Endothelial cell of umbilical vein (primary cell): ENCODE measurements around the gene NUDCD3. TPM values are rescaled to one million over a fixed set of nuclear protein-coding genes. Genes with fewer than 3 reads are reported as not detected.

Experiments
- BruUV-seq: library from RNA; stranded (reverse); fragments of 400-500 nt; replicated peaks from 2 replicates; lab custom pipeline; 2021; lab: Mats Ljungman, UMichigan
- CTCF ChIA-PET: fragments of 300-600, 350-600 bp; sonication (Branson Sonifier 250); formaldehyde crosslinking; loops from one replicate; lab custom pipeline; 2021; ENCODE audit warnings: antibody characterized with exemption, inconsistent platforms; lab: Charles Lee
- POLR2A ChIA-PET: fragments of 300-600, 350-600 bp; sonication (Branson Sonifier 250); formaldehyde crosslinking; loops from one replicate; lab custom pipeline; 2021; ENCODE audit warnings: antibody characterized with exemption, inconsistent platforms; lab: Charles Lee
- DNase-seq: peaks from one replicate; pipeline ENCODE4 v3.0.0-alpha.2; 2011; ENCODE audit warnings: low read depth, low spot score
- FAIRE-seq: peaks from 2 replicates; lab custom pipeline; 2011; peaks lifted over from hg19 to GRCh38; lab: Jason Lieb, UNC
- H2AFZ ChIP-seq: 2 replicates; pipeline ENCODE4 v1.6.0; 2012; ENCODE audit warnings: low read depth, low read length, control low read depth, inconsistent platforms
- H3K27ac ChIP-seq: 2 replicates; pipeline ENCODE4 v1.5.1; 2011; ENCODE audit warnings: low read depth, mild to moderate bottlenecking, control low read depth, low read length, moderate library complexity; ENCODE audit not compliant: insufficient read depth
- H3K27me3 ChIP-seq, 2 experiments: 2 replicates each; pipeline versions ENCODE4 v1.6.0 to v1.6.1; 2011; ENCODE audit warnings: low read length in 2 of 2, mixed read lengths in 1 of 2; ENCODE audit not compliant: control insufficient read depth in 2 of 2, insufficient read depth in 2 of 2
- H3K36me3 ChIP-seq, 2 experiments: 2 replicates in 1 of 2; 3 replicates in 1 of 2; pipeline ENCODE4 v1.5.1; 2011; ENCODE audit warnings: low read length in 2 of 2, mild to moderate bottlenecking in 1 of 2, moderate library complexity in 1 of 2; ENCODE audit not compliant: control insufficient read depth in 2 of 2, insufficient read depth in 2 of 2; ENCODE audit errors: extremely low read depth in 1 of 2
- H3K4me1 ChIP-seq: 3 replicates; pipeline ENCODE4 v1.5.1; 2011; ENCODE audit warnings: mild to moderate bottlenecking, low read length; ENCODE audit not compliant: control insufficient read depth, insufficient read depth; ENCODE audit errors: extremely low read depth
- H3K4me2 ChIP-seq: 2 replicates; pipeline ENCODE4 v1.6.1; 2011; ENCODE audit warnings: low read length, control low read depth, mixed read lengths; ENCODE audit not compliant: insufficient read depth
- H3K4me3 ChIP-seq, 3 experiments: fragments of 200-600 bp in 1 of 3; sonication (generic), shearing (Covaris generic) in 1 of 3; replicated peaks in 1 of 3; 2 replicates each; pipeline ENCODE4 v1.5.1; 2011 to 2016; ENCODE audit warnings: control low read depth in 3 of 3, low read length in 3 of 3, mild to moderate bottlenecking in 2 of 3, inconsistent platforms in 1 of 3, low read depth in 1 of 3, moderate library complexity in 1 of 3; ENCODE audit not compliant: insufficient read depth in 1 of 3
- H3K79me2 ChIP-seq: 2 replicates; pipeline ENCODE4 v1.6.0; 2012; ENCODE audit warnings: low read length, inconsistent platforms; ENCODE audit not compliant: control insufficient read depth, insufficient read depth
- H3K9ac ChIP-seq: replicated peaks from 2 replicates; pipeline ENCODE3; 2011; ENCODE audit warnings: low read length, control low read depth; ENCODE audit not compliant: insufficient read depth; ENCODE audit errors: extremely low read depth
- H3K9me1 ChIP-seq: replicated peaks from 3 replicates; pipeline ENCODE4 v1.6.0; 2011; ENCODE audit warnings: mild to moderate bottlenecking, low read length; ENCODE audit not compliant: control insufficient read depth, insufficient read depth; ENCODE audit errors: extremely low read depth
- H3K9me3 ChIP-seq: replicated peaks from 2 replicates; pipeline ENCODE4 v1.5.1; 2012; ENCODE audit warnings: low read length, inconsistent platforms; ENCODE audit not compliant: control insufficient read depth, insufficient read depth
- H4K20me1 ChIP-seq: replicated peaks from 2 replicates; pipeline ENCODE3; 2011; ENCODE audit warnings: mild to moderate bottlenecking, low read length; ENCODE audit not compliant: control insufficient read depth, insufficient read depth; ENCODE audit errors: extremely low read depth
- CTCF ChIP-seq, 2 donors: IDR thresholded peaks; 1 replicate in 1 of 2; 2 replicates in 1 of 2; pipeline ENCODE4 v1.5.1; 2011; ENCODE audit warnings: low read length in 2 of 2, mild to moderate bottlenecking in 2 of 2, moderate library complexity in 2 of 2, control low read depth in 1 of 2, inconsistent platforms in 1 of 2, low read depth in 1 of 2; ENCODE audit not compliant: insufficient read depth in 1 of 2; ENCODE audit errors: extremely low read depth in 1 of 2
- EZH2 ChIP-seq: IDR thresholded peaks from 2 replicates; pipeline ENCODE4 v1.6.1; 2012; ENCODE audit warnings: borderline replicate concordance, low read depth, mild to moderate bottlenecking, moderate library complexity, low read length, inconsistent platforms; ENCODE audit not compliant: severe bottlenecking
- FOS ChIP-seq: IDR thresholded peaks from 2 replicates; pipeline ENCODE4 v1.6.1; 2011; ENCODE audit warnings: mild to moderate bottlenecking, low read length, moderate library complexity, borderline replicate concordance; ENCODE audit not compliant: insufficient read depth
- GATA2 ChIP-seq: IDR thresholded peaks from 2 replicates; pipeline ENCODE4 v1.7.0; 2011; ENCODE audit warnings: low read depth, mild to moderate bottlenecking, moderate library complexity, mixed read lengths, low read length; ENCODE audit not compliant: insufficient read length, insufficient read depth
- JUN ChIP-seq: IDR thresholded peaks from 2 replicates; pipeline ENCODE4 v1.6.1; 2011; ENCODE audit warnings: borderline replicate concordance, low read depth; ENCODE audit not compliant: insufficient read length, insufficient read depth
- MAX ChIP-seq: IDR thresholded peaks from 2 replicates; pipeline ENCODE4 v1.6.1; 2011; ENCODE audit not compliant: insufficient read depth, insufficient read length
- MYC ChIP-seq: IDR thresholded peaks from one replicate; pipeline ENCODE4 v1.6.1; 2011; ENCODE audit warnings: mild to moderate bottlenecking, low read depth, low read length
- POLR2A ChIP-seq: IDR thresholded peaks from 2 replicates; pipeline ENCODE4 v1.6.1; 2012; ENCODE audit warnings: low read depth, mild to moderate bottlenecking, control low read depth, low read length
- POLR2AphosphoS5 ChIP-seq: IDR thresholded peaks from 2 replicates; pipeline ENCODE4 v1.6.1; 2012; ENCODE audit warnings: low read depth, mild to moderate bottlenecking, control low read depth, low read length, moderate library complexity; ENCODE audit not compliant: insufficient read depth
- dilution Hi-C: fragments of 300-500 bp; cut with MboI; formaldehyde crosslinking; loops from one replicate; pipeline ENCODE4 v1.15.0; 2019; ENCODE audit warnings: low sequenced_read_pairs; ENCODE audit not compliant: extremely low pct_ligation_motif_present
- intact Hi-C: fragments of 100-400 bp; cut with micrococcal nuclease; formaldehyde crosslinking; loops from one replicate; pipeline ENCODE4 v1.10.0; 2022
- polyA plus RNA-seq, 4 experiments: library from polyadenylated mRNA; depleted of rRNA in 3 of 4; stranded (reverse) in 3 of 4; unstranded in 1 of 4; fragments of >200 nt; gene quantifications; 2 replicates each; pipeline versions ENCODE4 v1.2.1 to v1.2.3, GENCODE V29; 2011 to 2012; ENCODE audit warnings: missing spikeins in 1 of 4
- total RNA-seq: library from RNA; stranded (reverse); gene quantifications from 2 replicates; pipeline ENCODE4 v1.2.3, GENCODE V29; 2021

The NUDCD3 gene
- total and polyA plus RNA-seq, 2 donors (not counting 3 experiments of a cell fraction or from before 2014, with no cell fraction given) = 50.6 to 137 TPM

GRCh38 chr7:44438816-44439215 lies 51.6 kb downstream of the NUDCD3 start:
- no peaks in the 10 kb centered on the region for H3K4me1 ChIP-seq
- DNase-seq (no peak), FAIRE-seq (no peak)
- H3K36me3 ChIP-seq = no peaks in the 10 kb centered on the region
- no peak for TF ChIP-seq JUN
- no peak for TF ChIP-seq POLR2AphosphoS5
- TF ChIP-seq MYC = no peak
- no peak for TF ChIP-seq POLR2A
- no peak for TF ChIP-seq MAX
- TF ChIP-seq GATA2 = no peak
- no peak for TF ChIP-seq EZH2
- TF ChIP-seq FOS = no peak
- TF ChIP-seq CTCF (IDR thresholded peaks at IDR 0.05; ENCODE audit: extremely low read depth in 1 of 2, insufficient read depth in 1 of 2, low read depth in 1 of 2, low read length in 2 of 2) = no peak
- H3K4me3 ChIP-seq = no peak overlapping the region
- no peaks in the 10 kb centered on the region for H3K9me1 ChIP-seq
- intact Hi-C loops = no loop called here
- no peaks in the 10 kb centered on the region for H3K9me3 ChIP-seq
- CTCF ChIA-PET = interaction anchor here (1.2 kb wide), 1 partner anchor 30 kb away, joined by 7 read pairs; no protein-coding TSS in a partner anchor
- no TSS peak for BruUV-seq
- peaks cover 50% of the 10 kb centered on the region for H3K79me2 ChIP-seq
- H3K27me3 ChIP-seq = no peaks in the 10 kb centered on the region
- H3K9ac ChIP-seq = no peak overlapping the region
- H4K20me1 ChIP-seq = no peaks in the 10 kb centered on the region
- POLR2A ChIA-PET = no interaction called here
- no peak overlapping the region for H3K27ac ChIP-seq
- dilution Hi-C loops = no loop called here
- H2AFZ ChIP-seq = no peak overlapping the region
- H3K4me2 ChIP-seq = no peak overlapping the region
